ENCODE data around the gene CAPN6. TPM values are rescaled to one million over a fixed set of nuclear protein-coding genes. Genes with fewer than 3 reads are reported as not detected.

CAPN6 gene
- total RNA-seq, 1 experiment from 2014 or later: 0.08 TPM

- CTCF ChIA-PET: interaction anchor here (0.8 kb wide), 1 partner anchor 1338 kb away, joined by 13 read pairs; no protein-coding TSS in a partner anchor
- POLR2A ChIA-PET: no interaction called here
- no peak for TF ChIP-seq TCF7L2 (IDR thresholded peaks at IDR 0.05; ENCODE audit: low read depth, low read length)
- TF ChIP-seq CTCF (IDR thresholded peaks at IDR 0.05): no peak
- in situ Hi-C loops (cut with HindIII; ENCODE audit: low pct_unique_long_range_greater_than_20kb, low sequenced_read_pairs): no loop called here
- Histone ChIP-seq H3K36me3 (ENCODE audit: control insufficient read depth, insufficient read depth, low read length) (no peaks in the 10 kb centered on the region), H3K27me3 (ENCODE audit: control insufficient read depth, insufficient read depth, low read length) (no peaks in the 10 kb centered on the region), H3K9me3 (ENCODE audit: control insufficient read depth, insufficient read depth, low read depth, low read length) (no peaks in the 10 kb centered on the region), H3K4me3 (ENCODE audit: low read depth in 2 of 2, low read length in 2 of 2) (no peak overlapping the region), H3K27ac (ENCODE audit: low read length) (no peak overlapping the region), H3K4me1 (ENCODE audit: control insufficient read depth, insufficient read depth, low read length) (no peaks in the 10 kb centered on the region)
- ATAC-seq: no peak
- intact Hi-C loops (cut with micrococcal nuclease; ENCODE audit: unreplicated experiment): no loop called here
- DNase-seq (ENCODE audit: low read depth, low spot score): no peak
- no TSS peak for BruUV-seq (replicated peaks)
These were observed 18.6 kb upstream of the CAPN6 start for GRCh38 chrX:111288841-111289240.

GRCh38 chrX:111284631-111285293 is 14.5 kb upstream of the CAPN6 start:
- Histone ChIP-seq H3K27ac (ENCODE audit: low read length) (no peak overlapping the region), H3K36me3 (ENCODE audit: control insufficient read depth, insufficient read depth, low read length) (no peaks in the 10 kb centered on the region), H3K4me3 (ENCODE audit: low read depth in 2 of 2, low read length in 2 of 2) (no peak overlapping the region), H3K27me3 (ENCODE audit: control insufficient read depth, insufficient read depth, low read length) (no peaks in the 10 kb centered on the region), H3K9me3 (ENCODE audit: control insufficient read depth, insufficient read depth, low read depth, low read length) (no peaks in the 10 kb centered on the region), H3K4me1 (ENCODE audit: control insufficient read depth, insufficient read depth, low read length) (no peaks in the 10 kb centered on the region)
- DNase-seq (ENCODE audit: low read depth, low spot score) (no peak), ATAC-seq (no peak)
- in situ Hi-C loops (cut with HindIII; ENCODE audit: low pct_unique_long_range_greater_than_20kb, low sequenced_read_pairs) (no loop called here), intact Hi-C loops (cut with micrococcal nuclease; ENCODE audit: unreplicated experiment) (no loop called here)
- TF ChIP-seq SIN3A (IDR thresholded peaks at IDR 0.05; ENCODE audit: borderline replicate concordance, insufficient read depth, low read depth, low read length) (no peak), REST (IDR thresholded peaks at IDR 0.05; ENCODE audit: insufficient read depth in 1 of 2, low read depth in 2 of 2, low read length in 1 of 2) (no peak), CTCF (IDR thresholded peaks at IDR 0.05) (no peak), POLR2AphosphoS5 (IDR thresholded peaks at IDR 0.05; ENCODE audit: low read depth, low read length) (no peak)
- ChIA-PET CTCF (no interaction called here), POLR2A (no interaction called here)
- BruUV-seq (replicated peaks): no TSS peak

All from Panc1 (cell line).